ENCODE data around the gene CLCC1. TPM values are rescaled to one million over a fixed set of nuclear protein-coding genes. Genes with fewer than 3 reads are reported as not detected.
"Not testable (repeated sequence)": the region's sequence is repeated elsewhere in the genome, so short reads cannot be mapped to it uniquely, and the experiment has no call there.

Gene CLCC1, protein sequence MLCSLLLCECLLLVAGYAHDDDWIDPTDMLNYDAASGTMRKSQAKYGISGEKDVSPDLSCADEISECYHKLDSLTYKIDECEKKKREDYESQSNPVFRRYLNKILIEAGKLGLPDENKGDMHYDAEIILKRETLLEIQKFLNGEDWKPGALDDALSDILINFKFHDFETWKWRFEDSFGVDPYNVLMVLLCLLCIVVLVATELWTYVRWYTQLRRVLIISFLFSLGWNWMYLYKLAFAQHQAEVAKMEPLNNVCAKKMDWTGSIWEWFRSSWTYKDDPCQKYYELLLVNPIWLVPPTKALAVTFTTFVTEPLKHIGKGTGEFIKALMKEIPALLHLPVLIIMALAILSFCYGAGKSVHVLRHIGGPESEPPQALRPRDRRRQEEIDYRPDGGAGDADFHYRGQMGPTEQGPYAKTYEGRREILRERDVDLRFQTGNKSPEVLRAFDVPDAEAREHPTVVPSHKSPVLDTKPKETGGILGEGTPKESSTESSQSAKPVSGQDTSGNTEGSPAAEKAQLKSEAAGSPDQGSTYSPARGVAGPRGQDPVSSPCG
- total RNA-seq (10 to 100 TPM; 19.2 to 38.4 (median 34.6) TPM), polyA plus RNA-seq (10 to 100 TPM; 14.4 to 26.5 TPM)
- long read RNA-seq, donor 1, full-length matches to known transcripts: 14 of 61 reads
- long read RNA-seq, donor 1, partial matches to known transcripts: 6 of 61 reads
- long read RNA-seq, donor 1, other reads (novel, unspliced or antisense): 41 of 61 reads
- long read RNA-seq, donor 2, full-length matches to known transcripts: 3 of 11 reads
- long read RNA-seq, donor 2, partial matches to known transcripts: 8 of 11 reads
- long read RNA-seq, donor 2, other reads (novel, unspliced or antisense): 0 of 11 reads
- long read RNA-seq, donor 3, full-length matches to known transcripts: 23 of 69 reads
- long read RNA-seq, donor 3, partial matches to known transcripts: 4 of 69 reads
- long read RNA-seq, donor 3, other reads (novel, unspliced or antisense): 42 of 69 reads

DNA sequence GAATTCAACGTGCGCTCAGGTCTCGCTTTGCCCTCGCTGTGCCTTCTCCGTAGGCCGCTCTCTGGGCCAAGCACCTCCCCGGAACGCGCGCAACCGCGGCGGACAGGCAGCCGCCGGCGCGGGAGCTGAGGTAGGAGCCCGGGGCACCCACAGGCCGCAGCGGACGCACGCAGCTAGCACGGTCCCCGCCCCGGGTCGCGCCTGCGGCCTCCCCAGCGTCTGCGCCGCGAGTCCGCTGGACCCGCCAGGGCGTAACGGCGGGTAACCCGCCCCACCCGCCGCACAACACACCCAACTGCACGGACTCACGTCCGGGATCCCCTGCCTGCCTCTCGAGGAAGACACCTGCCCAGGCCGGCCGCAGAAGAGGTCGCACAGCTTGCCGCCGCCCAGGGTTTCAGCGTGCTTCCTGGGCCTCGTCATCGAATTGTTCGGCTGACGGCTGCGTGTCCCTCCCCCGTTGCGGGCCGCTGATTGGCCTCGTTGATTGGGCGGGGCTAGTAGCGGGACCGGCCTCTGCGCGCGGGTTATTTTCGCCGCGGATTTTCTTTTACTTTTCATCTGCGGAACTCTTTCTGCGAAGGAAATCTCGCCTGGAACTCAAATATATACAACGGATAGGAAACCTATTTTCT lies at the start of gene CLCC1:
Gene CLCC1 (minus strand): TSS at position 433 of the 635 bp plus-strand sequence. CDS start 13,047 bp downstream, outside the sequence.
- intact Hi-C loops (cut with DNase I): loop anchor here in 1 of 4 donors (10.0 kb wide), 1 partner anchor 152 kb away; the partner anchor contains the start of gene ELAPOR1
- WGBS, 3 donors: 0 to 1% (median 0%) methylated on average over 70 to 72 of the region's 72 CpGs

DNA sequence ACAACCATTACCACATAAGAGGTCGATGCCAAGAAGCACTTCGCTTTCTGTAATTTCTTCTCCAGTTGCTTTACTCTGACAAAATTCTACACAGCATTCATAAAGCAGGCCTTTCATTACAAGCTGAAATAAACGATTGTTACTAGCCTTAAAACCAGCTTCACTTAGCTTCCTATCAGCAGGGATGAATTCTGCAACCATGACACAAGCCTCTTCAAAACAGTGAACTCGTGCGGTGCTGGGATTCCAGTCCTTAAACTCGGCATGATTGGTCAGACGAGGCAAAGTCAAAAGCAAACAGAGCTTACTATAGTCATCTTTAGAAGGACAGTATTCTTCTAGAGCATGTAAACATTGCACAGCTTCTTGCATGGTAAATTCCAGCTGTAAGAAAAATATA lies 48.1 kb upstream of the CLCC1 start:
- intact Hi-C loops (cut with DNase I): no loop called here
- WGBS, 3 donors: 38 to 62% (median 53%) methylated on average over 7 of the region's 7 CpGs
- TF ChIP-seq EP300 (IDR thresholded peaks at IDR 0.05) (no peak), POLR2A (IDR thresholded peaks at IDR 0.05) (no peak)
- TF ChIP-seq, protein P1, sequence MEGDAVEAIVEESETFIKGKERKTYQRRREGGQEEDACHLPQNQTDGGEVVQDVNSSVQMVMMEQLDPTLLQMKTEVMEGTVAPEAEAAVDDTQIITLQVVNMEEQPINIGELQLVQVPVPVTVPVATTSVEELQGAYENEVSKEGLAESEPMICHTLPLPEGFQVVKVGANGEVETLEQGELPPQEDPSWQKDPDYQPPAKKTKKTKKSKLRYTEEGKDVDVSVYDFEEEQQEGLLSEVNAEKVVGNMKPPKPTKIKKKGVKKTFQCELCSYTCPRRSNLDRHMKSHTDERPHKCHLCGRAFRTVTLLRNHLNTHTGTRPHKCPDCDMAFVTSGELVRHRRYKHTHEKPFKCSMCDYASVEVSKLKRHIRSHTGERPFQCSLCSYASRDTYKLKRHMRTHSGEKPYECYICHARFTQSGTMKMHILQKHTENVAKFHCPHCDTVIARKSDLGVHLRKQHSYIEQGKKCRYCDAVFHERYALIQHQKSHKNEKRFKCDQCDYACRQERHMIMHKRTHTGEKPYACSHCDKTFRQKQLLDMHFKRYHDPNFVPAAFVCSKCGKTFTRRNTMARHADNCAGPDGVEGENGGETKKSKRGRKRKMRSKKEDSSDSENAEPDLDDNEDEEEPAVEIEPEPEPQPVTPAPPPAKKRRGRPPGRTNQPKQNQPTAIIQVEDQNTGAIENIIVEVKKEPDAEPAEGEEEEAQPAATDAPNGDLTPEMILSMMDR (IDR thresholded peaks at IDR 0.05): no peak
- Histone ChIP-seq H3K4me3 (no peak overlapping the region), H3K4me1 (ENCODE audit: insufficient read depth) (no peaks in the 10 kb centered on the region), H3K9me3 (no peaks in the 10 kb centered on the region), H3K36me3 (no peaks in the 10 kb centered on the region), H3K27ac (no peak overlapping the region), H3K27me3 (no peaks in the 10 kb centered on the region)
- no peak for DNase-seq

More for the DNA sequence above, at the start of gene CLCC1:
- peaks cover 8% of the 10 kb centered on the region for H3K4me1 ChIP-seq (ENCODE audit: insufficient read depth)
- no peaks in the 10 kb centered on the region for H3K36me3 ChIP-seq
- peak within 1 kb of the TSS; percentile 74 for H3K4me3 ChIP-seq
- H3K9me3 ChIP-seq: no peaks in the 10 kb centered on the region
- peak within 1 kb of the TSS; percentile 82 to 97 for H3K27ac ChIP-seq
- peak; percentile 89 to 93 (median 90) for DNase-seq
- no peaks in the 10 kb centered on the region for H3K27me3 ChIP-seq
- TF ChIP-seq EP300 (IDR thresholded peaks at IDR 0.05): no peak
- TF ChIP-seq, protein P1 (IDR thresholded peaks at IDR 0.05): peak in 1 of 3 donors; percentile 22
- TF ChIP-seq POLR2A (IDR thresholded peaks at IDR 0.05): peak; percentile 88

DNA sequence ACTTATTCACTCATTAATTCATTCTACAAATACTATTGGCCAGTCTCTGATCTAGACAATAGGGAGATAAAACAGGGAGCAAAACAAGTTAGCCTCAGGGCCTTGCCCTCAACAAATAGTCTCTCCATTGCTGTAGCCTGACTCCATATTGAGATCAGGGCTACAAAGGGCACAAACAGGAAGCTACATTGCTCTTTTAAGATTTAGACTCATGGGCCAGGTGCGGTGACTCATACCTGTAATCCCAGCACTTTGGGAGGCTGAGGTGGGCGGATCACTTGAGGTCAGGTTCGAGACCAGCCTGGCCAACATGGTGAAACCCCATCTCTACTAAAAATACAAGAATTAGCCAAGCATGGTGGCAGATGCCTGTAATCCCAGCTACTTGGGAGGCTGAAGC lies 33.3 kb upstream of the CLCC1 start:
- WGBS, 3 donors: 96 to 98% (median 97%) methylated on average over 3 of the region's 3 CpGs
- H3K27ac ChIP-seq; H3K36me3 ChIP-seq; intact Hi-C loops (cut with DNase I); H3K9me3 ChIP-seq; H3K4me1 ChIP-seq (ENCODE audit: insufficient read depth); DNase-seq; H3K4me3 ChIP-seq; H3K27me3 ChIP-seq: not testable (repeated sequence)

DNA sequence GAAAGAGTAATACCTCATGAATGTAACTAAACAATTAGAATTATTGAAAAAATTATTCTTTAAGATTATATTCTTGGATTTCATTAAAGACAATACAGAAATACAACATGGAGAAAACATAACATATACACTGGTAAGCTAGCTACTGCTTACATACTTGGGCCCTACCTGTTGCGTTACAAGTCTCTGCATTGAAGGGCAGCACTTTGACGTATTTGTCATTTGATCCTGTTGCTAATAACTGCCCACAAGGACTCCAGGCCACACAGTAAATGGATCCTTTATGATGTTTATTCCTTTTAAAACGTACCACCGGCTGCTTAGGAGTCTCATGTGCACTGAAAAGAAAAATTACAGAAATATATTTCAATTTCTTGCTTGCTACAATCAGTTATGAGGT lies 19.8 kb upstream of the CLCC1 start:
- Histone ChIP-seq H3K9me3 (no peaks in the 10 kb centered on the region), H3K4me3 (no peak overlapping the region), H3K27me3 (no peaks in the 10 kb centered on the region), H3K4me1 (ENCODE audit: insufficient read depth) (no peaks in the 10 kb centered on the region), H3K27ac (no peak overlapping the region), H3K36me3 (no peaks in the 10 kb centered on the region)
- DNase-seq: no peak
- TF ChIP-seq POLR2A (IDR thresholded peaks at IDR 0.05) (no peak), EP300 (IDR thresholded peaks at IDR 0.05) (no peak)
- TF ChIP-seq, protein P1 (IDR thresholded peaks at IDR 0.05): no peak
- WGBS, 3 donors: 84 to 86% (median 84%) methylated on average over 4 of the region's 4 CpGs
- intact Hi-C loops (cut with DNase I): no loop called here
